SK-N-SH treated with all-trans-retinoic acid at 6 μM for 48 hours (cell line): Measurements from ENCODE around the gene UNCX.

Experiments used
- ATAC-seq: fragments of 200-7000 bp; cut with Tn5 transposase; 3 replicates; pipeline ENCODE4 v1.9.1; 2020; ENCODE audit warnings: mild to moderate bottlenecking, moderate library complexity
- ARNTL ChIP-seq: fragments of 450-650 bp; formaldehyde crosslinking; IDR thresholded peaks from 2 replicates; pipeline ENCODE4 v1.5.0; 2020; ENCODE audit warnings: low read depth, mild to moderate bottlenecking, moderate library complexity, borderline replicate concordance
- BACH2 ChIP-seq: fragments of 250-450 bp; sonication (Bioruptor Pico); IDR thresholded peaks from 2 replicates; pipeline ENCODE4 v1.9.0; 2021; ENCODE audit warnings: mild to moderate bottlenecking, borderline replicate concordance
- CREB5 ChIP-seq: fragments of 250-450 bp; sonication (Bioruptor Pico); IDR thresholded peaks from 2 replicates; pipeline ENCODE4 v1.5.1; 2020; ENCODE audit warnings: low read depth, mild to moderate bottlenecking, moderate library complexity
- CSDC2 ChIP-seq: fragments of 250-450 bp; sonication (Bioruptor Pico); IDR thresholded peaks from 2 replicates; pipeline ENCODE4 v1.5.0; 2020; ENCODE audit warnings: mild to moderate bottlenecking, moderate library complexity
- ESRRG ChIP-seq: fragments of 250-450 bp; sonication (Bioruptor Pico); IDR thresholded peaks from 2 replicates; pipeline ENCODE4 v1.6.1; 2021; ENCODE audit warnings: mild to moderate bottlenecking
- GLIS3 ChIP-seq: fragments of 250-450 bp; sonication (Bioruptor Pico); IDR thresholded peaks from 2 replicates; pipeline ENCODE4 v1.5.0; 2020; ENCODE audit warnings: mild to moderate bottlenecking, moderate library complexity
- ISL1 ChIP-seq: fragments of 250-450 bp; sonication (Bioruptor Pico); IDR thresholded peaks from 2 replicates; pipeline ENCODE4 v2.1.2; 2022; ENCODE audit warnings: mild to moderate bottlenecking, moderate library complexity
- OSR1 ChIP-seq: fragments of 250-450 bp; sonication (Bioruptor Pico); IDR thresholded peaks from 2 replicates; pipeline ENCODE4 v1.8.0; 2022; ENCODE audit warnings: moderate library complexity, mild to moderate bottlenecking, inconsistent platforms
- PATZ1 ChIP-seq: fragments of 250-450 bp; sonication (Bioruptor Pico); IDR thresholded peaks from 2 replicates; pipeline ENCODE4 v1.8.0; 2020; ENCODE audit warnings: mild to moderate bottlenecking, moderate library complexity, borderline replicate concordance
- POU6F1 ChIP-seq: fragments of 250-450 bp; sonication (Bioruptor Pico); IDR thresholded peaks from 2 replicates; pipeline ENCODE4 v1.8.0; 2021; ENCODE audit warnings: low read depth, mild to moderate bottlenecking, moderate library complexity, borderline replicate concordance
- RARB ChIP-seq: fragments of 250-450 bp; sonication (Bioruptor Pico); IDR thresholded peaks from 2 replicates; pipeline ENCODE4 v1.8.0; 2021; ENCODE audit warnings: mild to moderate bottlenecking, moderate library complexity
- SNAI2 ChIP-seq: fragments of 250-450 bp; sonication (Bioruptor Pico); IDR thresholded peaks from 2 replicates; pipeline ENCODE4 v1.5.0; 2020; ENCODE audit warnings: mild to moderate bottlenecking, moderate library complexity
- TCF4 ChIP-seq: fragments of 250-450 bp; sonication (Bioruptor Pico); IDR thresholded peaks from 2 replicates; pipeline ENCODE4 v1.8.0; 2021; ENCODE audit warnings: mild to moderate bottlenecking, moderate library complexity, borderline replicate concordance
- TOX ChIP-seq: fragments of 250-450 bp; sonication (Bioruptor Pico); IDR thresholded peaks from 2 replicates; pipeline ENCODE4 v1.8.0; 2021; ENCODE audit warnings: mild to moderate bottlenecking, moderate library complexity, borderline replicate concordance
- TSHZ2 ChIP-seq: fragments of 250-450 bp; sonication (Bioruptor Pico); IDR thresholded peaks from 2 replicates; pipeline ENCODE4 v1.5.0; 2020; ENCODE audit warnings: mild to moderate bottlenecking, moderate library complexity
- ZC3H10 ChIP-seq: fragments of 250-450 bp; sonication (Bioruptor Pico); IDR thresholded peaks from 2 replicates; pipeline ENCODE4 v1.5.1; 2021; ENCODE audit warnings: mild to moderate bottlenecking, moderate library complexity
- ZFP3 ChIP-seq: fragments of 250-450 bp; sonication (Bioruptor Pico); IDR thresholded peaks from 2 replicates; pipeline ENCODE4 v1.5.0; 2020; ENCODE audit warnings: mild to moderate bottlenecking, moderate library complexity
- ZFP30 ChIP-seq: fragments of 450-650 bp; formaldehyde crosslinking; IDR thresholded peaks from 2 replicates; pipeline ENCODE4 v1.5.0; 2022; ENCODE audit warnings: mild to moderate bottlenecking, moderate library complexity
- ZNF565 ChIP-seq: fragments of 450-650 bp; formaldehyde crosslinking; conservative IDR thresholded peaks from 2 replicates; pipeline ENCODE4 v1.5.0; 2020; ENCODE audit warnings: low read depth, mild to moderate bottlenecking, moderate library complexity
- ZNF70 ChIP-seq: fragments of 450-650 bp; formaldehyde crosslinking; IDR thresholded peaks from 2 replicates; pipeline ENCODE4 v1.5.0; 2020; ENCODE audit warnings: mild to moderate bottlenecking, moderate library complexity
- ZNF8 ChIP-seq: fragments of 450-650 bp; formaldehyde crosslinking; IDR thresholded peaks from 2 replicates; pipeline ENCODE4 v1.5.0; 2020; ENCODE audit warnings: mild to moderate bottlenecking, moderate library complexity

UNCX gene

GRCh38 chr7:1234049-1234880 is 1.6 kb downstream of the UNCX start:
- no peak for ATAC-seq
- no peak for TF ChIP-seq ISL1 (CRISPR knock-in tag)

GRCh38 chr7:1234881-1235500 is 2.3 kb downstream of the UNCX start:
- ATAC-seq = peak; percentile 39; the same call in 2 of the 3 replicates
- no peak for TF ChIP-seq POU6F1 (CRISPR knock-in tag)
- TF ChIP-seq TCF4 (CRISPR knock-in tag) = no peak
- TF ChIP-seq ZNF70 (CRISPR knock-in tag) = no peak
- no peak for TF ChIP-seq BACH2 (CRISPR knock-in tag)
- TF ChIP-seq OSR1 (CRISPR knock-in tag) = no peak
- TF ChIP-seq ZFP3 (CRISPR knock-in tag) = no peak
- TF ChIP-seq ESRRG (CRISPR knock-in tag) = no peak
- TF ChIP-seq CREB5 (CRISPR knock-in tag) = no peak
- TF ChIP-seq ARNTL (CRISPR knock-in tag) = no peak
- no peak for TF ChIP-seq PATZ1 (CRISPR knock-in tag)
- no peak for TF ChIP-seq GLIS3 (CRISPR knock-in tag)
- no peak for TF ChIP-seq RARB (CRISPR knock-in tag)
- TF ChIP-seq ZNF8 (CRISPR knock-in tag) = no peak
- TF ChIP-seq TOX = no peak
- TF ChIP-seq SNAI2 (CRISPR knock-in tag) = no peak
- no peak for TF ChIP-seq ZFP30 (CRISPR knock-in tag)
- no peak for TF ChIP-seq ISL1 (CRISPR knock-in tag)
- TF ChIP-seq ZNF565 (CRISPR knock-in tag) = no peak
- TF ChIP-seq TSHZ2 (CRISPR knock-in tag) = no peak

GRCh38 chr7:1235501-1236131 is 2.9 kb downstream of the UNCX start:
- ATAC-seq = no peak; the same call in 2 of the 3 replicates
- TF ChIP-seq ISL1 (CRISPR knock-in tag) = no peak
- no peak for TF ChIP-seq TSHZ2 (CRISPR knock-in tag)
- TF ChIP-seq POU6F1 (CRISPR knock-in tag) = no peak
- no peak for TF ChIP-seq ARNTL (CRISPR knock-in tag)
- TF ChIP-seq ESRRG (CRISPR knock-in tag) = no peak
- no peak for TF ChIP-seq CSDC2 (CRISPR knock-in tag)
- no peak for TF ChIP-seq CREB5 (CRISPR knock-in tag)
- no peak for TF ChIP-seq ZFP30 (CRISPR knock-in tag)
- no peak for TF ChIP-seq BACH2 (CRISPR knock-in tag)
- TF ChIP-seq TOX = no peak
- TF ChIP-seq SNAI2 (CRISPR knock-in tag) = no peak
- TF ChIP-seq RARB (CRISPR knock-in tag) = no peak
- no peak for TF ChIP-seq ZFP3 (CRISPR knock-in tag)
- no peak for TF ChIP-seq ZC3H10 (CRISPR knock-in tag)
